ENCODE results near the gene UGT1A8.
"Not testable (repeated sequence)": the region's sequence is repeated elsewhere in the genome, so short reads cannot be mapped to it uniquely, and the experiment has no call there.

The UGT1A8 gene

DNA sequence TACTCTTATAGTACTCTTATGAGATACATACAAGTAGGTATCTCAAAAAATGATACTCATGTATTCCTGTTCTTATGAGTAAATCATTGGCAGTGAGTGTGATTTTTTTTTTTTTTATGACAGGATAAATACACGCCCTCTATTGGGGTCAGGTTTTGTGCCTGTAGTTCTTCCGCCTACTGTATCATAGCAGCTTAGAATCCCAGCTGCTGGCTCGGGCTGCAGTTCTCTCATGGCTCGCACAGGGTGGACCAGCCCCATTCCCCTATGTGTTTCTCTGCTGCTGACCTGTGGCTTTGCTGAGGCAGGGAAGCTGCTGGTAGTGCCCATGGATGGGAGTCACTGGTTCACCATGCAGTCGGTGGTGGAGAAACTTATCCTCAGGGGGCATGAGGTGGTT is at the start of gene UGT1A8:
TSS of gene UGT1A8 (plus strand) at position 158 of the 400 bp plus-strand sequence. CDS start at position 233, 75 bp downstream.
- DNase-seq (ENCODE audit: low read depth): not testable (repeated sequence)

DNA sequence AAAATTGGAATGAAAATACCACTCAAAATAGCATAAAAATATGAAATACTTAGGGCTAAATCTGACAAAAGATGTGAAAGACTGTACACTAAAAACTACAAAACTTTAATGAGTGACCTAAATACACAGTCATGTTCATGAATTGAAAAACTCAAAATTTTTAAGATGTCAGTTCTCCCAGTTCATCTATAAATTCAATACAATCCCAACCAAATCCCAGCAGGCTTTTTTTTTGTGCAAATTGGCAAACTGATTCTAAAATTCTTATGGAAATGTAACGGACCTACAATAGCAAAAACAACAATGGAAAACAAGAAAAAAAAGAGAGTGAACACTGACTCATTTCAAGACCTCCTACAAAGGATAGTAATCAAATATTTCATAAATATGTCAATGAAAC is 46.4 kb upstream of the UGT1A8 start:
- no peak for DNase-seq (ENCODE audit: low read depth)

DNA sequence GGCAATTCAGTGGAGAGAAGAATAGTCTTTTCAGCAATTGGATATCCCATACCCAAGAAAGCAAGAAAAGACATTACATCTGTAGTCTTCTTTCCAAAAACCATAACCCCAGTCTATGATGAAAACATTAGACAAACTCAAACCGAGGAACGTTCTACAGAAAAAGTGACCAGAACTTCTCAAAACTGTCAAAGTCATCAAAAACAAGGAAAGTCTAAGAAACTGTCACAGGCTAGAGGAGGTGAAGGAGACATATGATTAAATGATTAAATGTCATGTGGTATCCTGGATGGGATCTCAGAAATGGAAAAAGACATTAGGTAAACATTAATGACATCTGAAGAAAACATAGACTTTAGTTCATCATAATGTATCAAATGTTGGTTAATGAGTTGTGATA is 46.0 kb upstream of the UGT1A8 start:
- DNase-seq (ENCODE audit: low read depth): no peak

DNA sequence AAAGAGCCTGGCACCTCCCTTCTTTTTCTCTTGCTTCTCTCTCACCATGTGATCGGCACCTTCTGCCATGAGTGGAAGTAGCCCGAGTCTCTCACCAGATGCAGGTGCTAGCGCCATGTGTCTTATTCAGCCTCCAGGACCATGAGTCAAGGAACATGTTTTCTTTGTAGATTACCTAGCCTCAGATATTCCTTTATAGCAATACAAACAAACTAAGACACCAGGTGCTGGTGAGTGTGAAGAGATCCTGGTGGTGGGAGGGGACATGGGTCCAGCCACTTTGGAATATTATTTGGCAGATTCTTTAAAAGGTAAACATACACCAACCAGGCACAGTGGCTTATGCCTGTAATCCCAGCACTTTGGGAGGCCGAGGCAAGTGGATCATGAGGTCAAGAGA is 45.0 kb upstream of the UGT1A8 start:
- no peak for DNase-seq (ENCODE audit: low read depth)

DNA sequence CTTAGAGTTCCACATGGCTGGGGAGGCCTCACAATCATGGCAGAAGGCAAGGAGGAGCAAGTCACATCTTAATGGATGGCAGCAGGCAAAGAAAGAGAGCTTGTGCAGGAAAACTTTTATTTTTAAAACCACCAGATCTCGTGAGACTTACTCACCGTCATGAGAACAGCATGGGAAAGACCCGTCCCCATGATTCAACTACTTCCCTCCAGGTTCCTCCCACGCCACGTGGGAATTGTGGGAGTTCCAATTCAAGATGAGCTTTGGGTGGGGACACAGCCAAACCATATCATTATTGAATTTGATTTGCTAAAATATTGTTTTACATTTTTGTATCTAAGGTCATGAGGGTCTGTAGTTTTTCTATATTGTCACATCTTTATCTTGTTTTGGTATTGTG is 40.1 kb upstream of the UGT1A8 start:
- not testable (repeated sequence) for DNase-seq (ENCODE audit: low read depth)

DNA sequence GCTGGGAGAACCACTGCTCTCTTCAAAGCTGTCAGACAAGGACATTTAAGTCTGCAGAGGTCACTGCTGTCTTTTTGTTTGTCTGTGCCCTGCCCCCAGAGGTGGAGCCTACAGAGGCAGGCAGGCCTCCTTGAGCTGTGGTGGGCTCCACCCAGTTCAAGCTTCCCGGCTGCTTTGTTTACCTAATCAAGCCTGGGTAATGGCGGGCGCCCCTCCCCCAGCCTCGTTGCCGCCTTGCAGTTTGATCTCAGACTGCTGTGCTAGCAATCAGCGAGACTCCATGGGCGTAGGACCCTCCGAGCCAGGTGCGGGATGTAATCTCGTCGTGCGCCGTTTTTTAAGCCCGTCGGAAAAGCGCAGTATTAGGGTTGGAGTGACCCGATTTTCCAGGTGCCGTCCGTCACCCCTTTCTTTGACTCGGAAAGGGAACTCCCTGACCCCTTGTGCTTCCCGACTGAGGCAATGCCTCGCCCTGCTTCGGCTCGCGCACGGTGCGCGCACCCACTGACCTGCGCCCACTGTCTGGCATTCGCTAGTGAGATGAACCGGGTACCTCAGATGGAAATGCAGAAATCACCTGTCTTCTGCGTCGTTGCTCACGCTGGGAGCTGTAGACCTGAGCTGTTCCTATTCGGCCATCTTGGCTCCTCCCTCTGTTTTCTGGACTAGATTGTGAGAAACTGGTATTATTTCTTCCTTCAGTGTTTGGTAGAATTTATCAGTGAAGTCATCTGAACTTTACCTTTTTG is 34.0 kb upstream of the UGT1A8 start:
- not testable (repeated sequence) for DNase-seq (ENCODE audit: low read depth)

DNA sequence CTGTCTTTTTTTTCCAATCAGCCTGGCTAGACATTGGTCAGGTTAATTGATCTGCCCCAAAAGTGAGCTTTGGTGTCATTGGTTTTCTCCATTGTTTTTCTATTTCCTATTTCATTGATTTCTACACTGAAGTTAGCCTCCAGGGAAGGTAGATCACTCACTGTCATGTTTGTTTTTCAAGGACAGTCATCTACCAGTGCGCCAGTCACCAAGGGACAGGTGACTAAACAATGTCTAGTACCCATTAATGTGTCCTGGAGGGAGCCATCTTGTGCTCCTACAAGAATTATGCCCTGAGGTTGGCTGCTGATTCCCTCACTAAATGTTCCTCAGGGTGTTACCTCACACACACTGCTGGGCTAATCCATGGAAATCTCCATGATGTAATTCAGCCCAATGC is 33.2 kb upstream of the UGT1A8 start:
- no peak for DNase-seq (ENCODE audit: low read depth)

DNA sequence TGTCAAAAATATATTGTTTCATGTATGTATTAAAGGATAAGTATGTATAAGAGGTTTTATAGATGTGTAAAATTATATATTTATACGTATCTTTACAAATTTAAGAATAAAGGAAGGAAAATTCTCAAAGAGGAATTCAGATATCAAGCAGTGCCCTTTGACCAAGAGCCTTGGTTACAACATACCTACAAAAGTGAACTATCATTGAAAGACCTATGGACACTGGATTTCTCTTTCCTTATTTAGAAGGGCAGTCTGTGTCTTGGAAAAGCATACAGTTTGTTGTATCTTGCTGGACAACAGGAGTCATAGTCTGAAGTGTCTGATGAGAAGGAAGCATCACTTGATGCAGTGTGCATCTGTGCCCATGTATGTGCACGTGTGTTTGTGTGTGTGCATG is 29.0 kb upstream of the UGT1A8 start:
- DNase-seq (ENCODE audit: low read depth): no peak

DNA sequence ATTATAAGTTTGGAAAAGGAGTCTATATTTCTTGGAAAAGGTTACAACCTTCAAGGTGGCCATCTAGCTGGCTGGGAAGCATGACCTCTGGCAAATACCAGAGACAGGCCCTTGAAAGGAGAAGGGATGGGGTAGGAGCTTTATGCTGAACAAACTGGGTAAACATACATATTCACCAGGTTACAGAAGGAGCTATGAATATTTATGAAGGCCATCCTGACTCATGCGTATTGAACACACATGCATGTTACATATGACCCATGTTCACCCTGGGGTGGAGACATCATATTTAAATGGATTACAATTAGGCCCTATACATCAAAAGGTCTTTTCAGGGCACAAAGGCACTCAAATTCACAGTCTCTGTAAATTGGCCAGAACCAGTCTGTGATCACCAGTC is 24.7 kb upstream of the UGT1A8 start:
- not testable (repeated sequence) for DNase-seq (ENCODE audit: low read depth)

DNA sequence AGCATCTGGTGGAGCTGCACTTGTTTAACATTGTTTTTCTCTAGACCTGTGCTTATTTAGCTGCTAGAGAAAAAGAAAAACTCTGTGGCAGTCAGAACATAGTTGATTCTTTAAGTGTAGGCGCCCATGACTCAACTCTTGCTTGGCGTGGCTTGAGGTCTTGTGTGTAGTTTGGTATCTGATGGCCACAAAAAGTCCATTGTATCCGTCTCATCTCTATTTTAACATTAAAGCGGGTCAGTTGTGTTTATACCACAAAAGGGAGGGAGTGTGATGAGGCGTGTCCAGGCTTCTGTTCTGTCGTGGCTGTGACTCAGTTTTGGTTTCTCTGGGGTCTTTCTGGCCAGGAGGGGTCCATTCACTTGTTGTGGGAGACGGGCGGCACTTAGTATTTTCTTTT is 24.2 kb upstream of the UGT1A8 start:
- DNase-seq (ENCODE audit: low read depth): no peak

DNA sequence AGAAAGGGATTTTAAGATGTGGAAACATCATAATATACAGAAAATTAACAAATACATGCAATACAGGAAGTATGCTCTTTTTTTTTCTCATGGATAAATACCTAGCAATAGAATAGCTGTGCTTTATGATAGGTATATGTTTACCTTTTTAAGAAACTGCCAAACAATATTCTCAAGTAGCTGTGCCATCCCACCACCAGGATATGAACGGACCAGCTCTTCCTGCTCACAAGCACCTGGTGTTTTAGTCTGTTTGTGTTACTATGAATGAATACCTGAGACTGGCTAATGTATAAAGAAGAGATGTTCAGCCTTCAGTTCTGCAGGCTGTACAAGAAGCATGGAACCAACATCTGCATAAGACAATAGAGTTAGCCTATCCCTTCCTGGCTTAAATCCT is 19.9 kb upstream of the UGT1A8 start:
- no peak for DNase-seq (ENCODE audit: low read depth)

DNA sequence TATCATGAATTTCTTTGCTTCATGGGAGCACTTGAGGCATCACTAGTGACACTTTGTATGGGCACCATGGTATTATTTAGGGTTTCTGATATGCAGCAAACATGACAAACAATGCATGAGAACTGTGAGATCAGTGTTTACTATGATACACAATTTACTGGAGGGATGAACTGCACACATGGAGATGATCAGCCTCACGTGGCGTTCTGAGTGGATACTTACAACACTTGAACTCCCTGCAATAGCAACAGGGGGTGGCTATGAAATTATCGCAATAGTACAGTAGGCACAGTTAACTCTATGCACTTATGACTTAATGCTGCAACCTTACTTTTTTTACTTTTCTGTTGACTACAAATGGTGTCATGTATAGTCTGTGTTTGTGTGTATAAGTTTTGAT is 18.5 kb upstream of the UGT1A8 start:
- DNase-seq (ENCODE audit: low read depth): no peak

DNA sequence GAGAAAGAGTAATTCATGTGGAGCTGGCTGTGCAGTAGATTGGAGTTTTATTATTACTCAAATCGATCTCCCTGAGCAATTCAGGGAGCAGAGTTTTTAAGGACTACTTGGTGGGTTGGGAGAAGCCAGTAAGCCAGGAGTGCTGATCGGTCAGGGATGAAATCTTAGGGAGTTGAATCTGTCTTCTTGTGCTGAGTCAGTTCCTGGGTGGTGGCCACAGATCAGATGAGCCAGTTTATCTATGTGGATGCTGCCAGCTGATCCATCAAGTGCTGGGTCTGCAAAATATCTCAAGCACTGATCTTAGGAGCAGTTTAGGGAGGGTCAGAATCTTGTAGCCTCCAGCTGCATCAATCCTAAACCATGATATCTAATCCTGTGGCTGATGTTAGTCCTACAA is 17.0 kb upstream of the UGT1A8 start:
- DNase-seq (ENCODE audit: low read depth): no peak

DNA sequence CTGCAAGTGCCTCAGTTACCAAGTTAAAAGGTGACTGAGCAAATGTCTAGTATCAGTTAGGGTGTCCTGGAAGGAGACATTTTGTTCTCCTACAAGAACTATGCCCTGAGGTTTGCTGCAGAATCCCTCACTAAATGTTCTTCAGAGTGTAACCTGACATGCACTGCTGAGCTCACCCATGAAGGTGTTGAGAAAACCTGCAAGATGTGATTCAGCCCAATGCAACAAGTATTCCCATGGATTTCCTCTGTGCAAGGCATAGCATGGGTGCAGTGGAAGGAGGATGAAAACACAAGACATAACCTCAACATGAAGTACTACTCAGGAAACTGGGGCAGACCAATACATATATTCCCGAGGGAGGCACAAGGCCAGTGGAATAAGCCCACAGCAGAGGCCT is 15.4 kb upstream of the UGT1A8 start:
- no peak for DNase-seq (ENCODE audit: low read depth)

DNA sequence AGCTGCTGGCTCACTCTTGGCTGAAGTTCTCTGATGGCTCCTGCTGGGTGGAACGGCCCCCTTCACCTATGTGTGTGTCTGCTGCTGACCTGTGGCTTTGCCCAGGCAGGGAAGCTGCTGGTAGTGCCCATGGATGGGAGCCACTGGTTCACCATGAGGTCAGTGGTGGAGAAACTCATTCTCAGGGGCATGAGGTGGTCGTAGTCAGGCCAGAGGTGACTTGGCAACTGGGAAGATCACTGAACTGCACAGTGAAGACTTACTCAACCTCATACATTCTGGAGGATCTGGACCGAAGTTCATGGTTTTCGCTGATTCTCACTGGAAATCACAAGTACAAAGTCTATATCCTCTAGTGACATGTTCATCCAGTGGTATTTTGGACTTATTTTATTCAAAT is 13.9 kb upstream of the UGT1A8 start:
- DNase-seq (ENCODE audit: low read depth): no peak

DNA sequence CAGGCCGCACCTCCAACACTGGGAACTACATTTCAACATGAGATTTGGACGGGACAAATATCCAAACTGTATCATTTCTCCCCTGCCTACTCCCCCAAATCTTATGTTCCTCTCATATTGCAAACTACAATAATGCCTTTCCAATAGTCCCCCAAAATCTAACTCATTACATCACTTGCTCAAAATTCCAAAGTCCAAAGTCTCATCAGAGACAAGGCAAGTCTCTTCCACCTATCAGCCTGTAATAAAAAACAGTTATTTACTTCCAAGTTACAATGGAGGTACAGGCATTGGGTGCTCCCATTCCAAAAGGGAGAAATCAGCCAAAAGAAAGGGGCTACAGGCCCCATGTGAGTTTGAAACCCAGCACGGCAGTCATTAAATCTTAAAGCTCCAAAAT is 12.6 kb upstream of the UGT1A8 start:
- no peak for DNase-seq (ENCODE audit: low read depth)

DNA sequence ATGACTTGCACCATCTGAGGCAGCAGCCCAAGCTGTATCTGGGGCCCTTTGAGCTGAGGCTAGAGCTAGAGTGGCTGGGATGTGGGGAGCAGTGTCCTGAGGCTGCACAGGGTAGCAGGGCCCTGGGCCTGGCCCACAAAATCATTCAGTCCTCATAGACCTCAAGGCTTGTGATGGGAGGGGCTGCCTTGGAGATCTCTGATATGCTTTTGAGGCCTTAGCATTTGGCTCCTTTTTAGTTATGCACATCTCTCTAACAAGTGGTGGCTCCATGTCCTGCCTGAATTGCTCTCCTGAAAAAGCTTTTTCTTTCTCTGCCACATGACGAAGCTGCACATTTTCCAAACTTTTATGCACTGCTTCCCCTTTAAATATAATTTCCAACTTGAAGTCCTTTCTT is 11.8 kb upstream of the UGT1A8 start:
- no peak for DNase-seq (ENCODE audit: low read depth)

DNA sequence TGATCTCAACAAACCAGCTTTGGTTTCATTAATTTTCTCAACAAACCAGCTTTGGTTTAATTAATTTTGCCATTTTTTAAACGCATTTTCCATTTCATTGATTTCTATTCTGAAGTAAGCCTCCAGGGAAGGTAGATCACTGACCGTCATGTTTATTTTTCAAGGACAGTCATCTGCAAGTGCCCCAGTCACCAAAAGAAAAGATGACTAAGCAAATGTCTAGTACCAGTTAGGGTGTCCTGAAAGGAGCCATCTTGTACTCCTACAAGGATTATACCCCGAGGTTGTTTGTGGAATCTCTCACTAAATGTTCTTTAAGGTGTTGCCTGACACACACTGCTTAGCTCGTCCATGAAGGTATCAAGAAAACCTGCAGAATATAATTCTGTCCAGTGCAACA is 6.1 kb upstream of the UGT1A8 start:
- no peak for DNase-seq (ENCODE audit: low read depth)

DNA sequence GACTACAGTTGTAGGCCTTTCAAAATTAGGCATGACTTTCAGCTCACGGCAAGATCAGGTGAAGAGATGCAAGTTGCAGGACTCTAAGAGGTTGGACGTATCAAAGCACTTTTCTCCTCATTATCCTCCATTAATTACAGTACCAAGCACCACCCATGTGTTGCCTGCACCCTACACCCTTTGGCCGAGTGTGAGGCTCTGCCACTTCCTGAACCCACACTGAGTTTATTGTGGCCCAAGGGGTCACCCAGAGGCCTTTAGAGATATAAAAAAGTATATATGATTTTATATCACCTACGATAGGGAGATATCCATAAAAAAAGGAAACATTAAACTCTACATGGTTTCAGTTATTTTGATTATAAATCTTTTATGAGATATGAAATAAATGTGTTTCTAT is 2.8 kb downstream of the UGT1A8 start:
- no peak for DNase-seq (ENCODE audit: low read depth)

DNA sequence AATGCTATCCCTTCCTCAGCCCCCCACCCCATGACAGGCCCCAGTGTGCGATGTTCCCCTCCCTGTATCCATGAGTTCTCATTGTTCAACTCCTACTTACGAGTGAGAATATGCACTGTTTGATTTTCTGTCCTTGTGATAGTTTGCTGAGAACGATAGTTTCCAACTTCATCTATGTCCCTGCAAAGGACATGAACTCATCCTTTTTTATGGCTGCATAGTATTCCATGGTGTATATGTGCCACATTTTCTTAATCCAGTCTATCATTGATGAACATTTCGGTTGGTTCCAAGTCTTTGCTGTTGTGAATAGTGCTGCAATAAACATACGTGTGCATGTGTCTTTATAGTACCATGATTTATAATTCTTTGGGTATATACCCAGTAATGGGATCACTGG is 4.4 kb downstream of the UGT1A8 start:
- DNase-seq (ENCODE audit: low read depth): not testable (repeated sequence)

DNA sequence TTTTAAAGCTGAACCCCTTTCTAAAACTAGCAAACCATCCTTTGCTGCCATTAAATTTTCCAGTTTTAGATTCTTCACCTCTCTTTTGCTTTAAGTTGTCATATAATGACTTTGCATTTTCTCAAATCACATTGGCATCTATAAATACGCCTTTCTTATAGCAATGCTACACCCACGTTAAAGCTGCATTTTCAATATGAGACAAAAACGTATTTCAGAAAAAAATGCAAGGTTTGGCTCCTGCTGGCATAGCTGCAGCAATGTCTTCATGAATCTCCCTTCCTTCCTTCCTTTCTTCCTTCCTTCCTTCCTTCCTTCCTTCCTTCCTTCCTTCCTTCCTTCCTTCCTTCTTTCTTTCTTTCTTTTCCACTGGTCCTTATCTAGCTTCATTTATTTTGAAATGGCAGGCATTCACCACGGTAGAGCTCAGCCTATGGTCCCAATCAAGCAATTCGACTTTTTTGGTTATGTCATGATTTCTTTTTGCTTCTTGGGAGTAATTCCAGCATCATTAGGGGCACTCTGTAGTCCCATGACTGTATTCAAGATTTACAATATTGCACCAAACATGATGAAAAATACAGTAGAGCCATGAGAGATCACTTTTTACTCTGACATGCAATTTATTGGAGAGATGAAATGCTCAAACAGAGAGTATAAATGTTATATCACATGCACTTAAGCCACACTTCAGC is 10.0 kb downstream of the UGT1A8 start:
- DNase-seq (ENCODE audit: low read depth): no peak

DNA sequence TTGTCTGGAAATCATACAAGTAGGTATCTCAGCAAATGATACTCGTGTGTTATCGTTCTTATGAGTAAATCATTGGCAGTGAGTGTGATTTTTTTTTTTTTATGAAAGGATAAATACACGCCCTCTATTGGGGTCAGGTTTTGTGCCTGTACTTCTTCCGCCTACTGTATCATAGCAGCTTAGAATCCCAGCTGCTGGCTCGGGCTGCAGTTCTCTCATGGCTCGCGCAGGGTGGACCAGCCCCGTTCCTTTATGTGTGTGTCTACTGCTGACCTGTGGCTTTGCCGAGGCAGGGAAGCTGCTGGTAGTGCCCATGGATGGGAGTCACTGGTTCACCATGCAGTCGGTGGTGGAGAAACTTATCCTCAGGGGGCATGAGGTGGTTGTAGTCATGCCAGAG is 18.9 kb downstream of the UGT1A8 start, which contains the start of gene UGT1A10:
TSS of gene UGT1A10 (plus strand) at position 143 of the 400 bp plus-strand sequence. CDS start at position 218, 75 bp downstream.
- not testable (repeated sequence) for DNase-seq (ENCODE audit: low read depth)

DNA sequence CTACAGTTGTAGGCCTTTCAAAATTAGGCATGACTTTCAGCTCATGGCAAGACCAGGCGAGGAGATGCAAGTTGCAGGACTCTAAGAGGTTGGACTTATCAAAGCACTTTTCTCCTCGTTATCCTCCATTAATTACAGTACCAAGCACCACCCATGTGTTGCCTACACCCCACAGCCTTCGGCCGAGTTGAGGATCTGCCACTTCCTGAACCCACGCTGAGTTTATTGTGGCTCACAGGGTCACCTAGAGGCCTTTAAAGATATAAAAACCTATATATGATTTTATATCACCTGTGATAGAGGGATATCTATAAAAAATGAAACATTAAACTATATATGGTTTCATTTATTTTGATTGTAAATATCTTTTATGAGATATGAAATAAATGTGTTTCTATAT is 21.4 kb downstream of the UGT1A8 start:
- DNase-seq (ENCODE audit: low read depth): no peak

DNA sequence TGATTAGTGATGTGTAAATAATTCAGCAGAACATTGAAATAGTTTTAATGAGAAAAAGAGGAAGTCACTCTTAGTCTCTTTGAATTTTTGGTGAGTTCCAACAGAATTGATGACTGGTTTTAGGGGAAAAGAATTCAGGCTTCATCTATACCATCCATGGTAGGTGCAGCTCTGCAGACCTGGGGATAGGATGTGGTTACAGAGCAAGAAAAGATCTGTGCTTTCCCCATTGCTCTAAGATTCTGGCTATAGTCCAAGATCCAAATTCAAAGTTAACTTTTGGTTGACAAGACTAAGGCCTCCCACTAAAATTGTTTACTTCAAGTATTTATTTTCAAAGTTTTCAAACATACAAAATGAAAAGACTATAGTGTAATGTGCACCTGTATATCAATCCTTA is 22.4 kb downstream of the UGT1A8 start:
- DNase-seq (ENCODE audit: low read depth): no peak

Data from ELR (cell line).